DMS153 treated with DMSO at 0.1 percent for 48 hours (cell line): Measurements from ENCODE around the gene C17orf67.

Source experiments
- DNase-seq: peaks from one replicate; lab custom pipeline; 2025; ENCODE audit not compliant: unreplicated experiment; lab: John Stamatoyannopoulos, UW

The C17orf67 gene

GRCh38 chr17:56833809-56834379 lies at the start of gene C17orf67, which contains the start of gene DGKE:
Gene C17orf67, minus strand, starts transcription at chr17:56833920. Its CDS starts 18,110 bp downstream, at chr17:56815810.
Gene DGKE, plus strand, starts transcription at chr17:56834151. Its CDS starts 645 bp downstream, at chr17:56834796.
- peak; percentile 82 for DNase-seq

GRCh38 chr17:56881685-56882295 lies 48.1 kb upstream of the C17orf67 start:
- DNase-seq = no peak

GRCh38 chr17:56880571-56880970 lies 46.9 kb upstream of the C17orf67 start:
- DNase-seq = no peak

GRCh38 chr17:56880133-56880532 lies 46.4 kb upstream of the C17orf67 start:
- DNase-seq = no peak

- DNase-seq = no peak
These were observed 45.6 kb upstream of the C17orf67 start for GRCh38 chr17:56879280-56879679.

GRCh38 chr17:56876766-56877179 lies 43.1 kb upstream of the C17orf67 start:
- DNase-seq = no peak

- no peak for DNase-seq
These were observed 36.4 kb upstream of the C17orf67 start for GRCh38 chr17:56870081-56870651.

GRCh38 chr17:56868716-56869115 lies 35.0 kb upstream of the C17orf67 start:
- no peak for DNase-seq

GRCh38 chr17:56867948-56868376 lies 34.2 kb upstream of the C17orf67 start:
- no peak for DNase-seq

- no peak for DNase-seq
These were observed 32.8 kb upstream of the C17orf67 start for GRCh38 chr17:56866496-56866895.

- DNase-seq = no peak
These were observed 32.4 kb upstream of the C17orf67 start for GRCh38 chr17:56866076-56866475.

GRCh38 chr17:56863974-56864373 lies 30.3 kb upstream of the C17orf67 start:
- DNase-seq = no peak

GRCh38 chr17:56861899-56862298 lies 28.2 kb upstream of the C17orf67 start:
- DNase-seq = no peak

GRCh38 chr17:56851008-56851407 lies 17.3 kb upstream of the C17orf67 start:
- no peak for DNase-seq

- no peak for DNase-seq
These were observed 16.9 kb upstream of the C17orf67 start for GRCh38 chr17:56850591-56850990.

GRCh38 chr17:56849131-56849530 lies 15.4 kb upstream of the C17orf67 start:
- no peak for DNase-seq

GRCh38 chr17:56847106-56847505 lies 13.4 kb upstream of the C17orf67 start:
- no peak for DNase-seq

GRCh38 chr17:56845934-56846333 lies 12.2 kb upstream of the C17orf67 start:
- DNase-seq = no peak

- DNase-seq = no peak
These were observed 8.9 kb upstream of the C17orf67 start for GRCh38 chr17:56842577-56842976.

GRCh38 chr17:56838687-56839086 lies 5.0 kb upstream of the C17orf67 start:
- DNase-seq = no peak

GRCh38 chr17:56835264-56835585 lies 1.5 kb upstream of the C17orf67 start:
- DNase-seq = no peak

- DNase-seq = peak; percentile 50
These were observed 902 bp upstream of the C17orf67 start for GRCh38 chr17:56834380-56835263.
